PFSK-1 (cell line): ENCODE data around the gene DOCK4.

Experiments used
- FOXP2 ChIP-seq: optimal IDR thresholded peaks from 2 replicates; pipeline ENCODE3; 2011; ENCODE audit warnings: borderline replicate concordance, control low read depth, inconsistent platforms; ENCODE audit not compliant: insufficient read depth; ENCODE audit errors: extremely low read length, extremely low read depth
- POLR2AphosphoS5 ChIP-seq: IDR thresholded peaks from 2 replicates; pipeline ENCODE4 v1.6.1; 2012; ENCODE audit warnings: low read depth, mild to moderate bottlenecking, control low read depth, low read length, moderate library complexity
- SIN3A ChIP-seq: IDR thresholded peaks from 2 replicates; pipeline ENCODE4 v1.6.1; 2012; ENCODE audit warnings: mild to moderate bottlenecking, low read length, moderate library complexity, borderline replicate concordance; ENCODE audit not compliant: insufficient read depth
- TAF1 ChIP-seq: IDR thresholded peaks from 2 replicates; pipeline ENCODE4 v1.6.1; 2012; ENCODE audit warnings: low read length, control low read depth, borderline replicate concordance; ENCODE audit not compliant: insufficient read depth
- TF ChIP-seq, protein P1 (sequence below), 2 experiments: IDR thresholded peaks; 2 replicates each; pipeline versions ENCODE4 v1.6.1 to v1.8.0; 2011 to 2012; ENCODE audit warnings: low read depth in 2 of 2, low read length in 2 of 2, control low read depth in 1 of 2, inconsistent platforms in 1 of 2, mild to moderate bottlenecking in 1 of 2, moderate library complexity in 1 of 2; ENCODE audit not compliant: insufficient read depth in 1 of 2

The DOCK4 gene

DNA sequence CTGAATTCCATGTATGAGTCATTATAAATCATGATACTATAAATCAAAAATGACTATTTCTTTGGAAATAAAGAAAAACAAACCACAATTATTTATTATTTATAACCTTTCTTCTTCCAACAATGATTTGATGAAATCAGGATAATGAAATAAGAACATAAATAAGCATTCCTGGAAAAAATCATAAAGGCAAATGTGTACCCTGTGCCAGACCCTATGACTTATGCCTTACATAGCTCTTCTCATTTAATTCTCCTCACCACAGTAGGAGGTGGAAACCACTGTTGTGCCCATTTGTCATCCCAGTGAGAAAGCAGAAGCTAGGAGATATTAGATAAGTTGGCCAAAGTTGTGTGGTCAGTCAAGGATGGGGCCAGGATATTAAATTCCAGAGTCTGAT, 255.1 kb downstream of the DOCK4 start:
- TF ChIP-seq POLR2AphosphoS5 (no peak), FOXP2 (no peak), SIN3A (no peak), TAF1 (no peak)
- TF ChIP-seq, protein P1, sequence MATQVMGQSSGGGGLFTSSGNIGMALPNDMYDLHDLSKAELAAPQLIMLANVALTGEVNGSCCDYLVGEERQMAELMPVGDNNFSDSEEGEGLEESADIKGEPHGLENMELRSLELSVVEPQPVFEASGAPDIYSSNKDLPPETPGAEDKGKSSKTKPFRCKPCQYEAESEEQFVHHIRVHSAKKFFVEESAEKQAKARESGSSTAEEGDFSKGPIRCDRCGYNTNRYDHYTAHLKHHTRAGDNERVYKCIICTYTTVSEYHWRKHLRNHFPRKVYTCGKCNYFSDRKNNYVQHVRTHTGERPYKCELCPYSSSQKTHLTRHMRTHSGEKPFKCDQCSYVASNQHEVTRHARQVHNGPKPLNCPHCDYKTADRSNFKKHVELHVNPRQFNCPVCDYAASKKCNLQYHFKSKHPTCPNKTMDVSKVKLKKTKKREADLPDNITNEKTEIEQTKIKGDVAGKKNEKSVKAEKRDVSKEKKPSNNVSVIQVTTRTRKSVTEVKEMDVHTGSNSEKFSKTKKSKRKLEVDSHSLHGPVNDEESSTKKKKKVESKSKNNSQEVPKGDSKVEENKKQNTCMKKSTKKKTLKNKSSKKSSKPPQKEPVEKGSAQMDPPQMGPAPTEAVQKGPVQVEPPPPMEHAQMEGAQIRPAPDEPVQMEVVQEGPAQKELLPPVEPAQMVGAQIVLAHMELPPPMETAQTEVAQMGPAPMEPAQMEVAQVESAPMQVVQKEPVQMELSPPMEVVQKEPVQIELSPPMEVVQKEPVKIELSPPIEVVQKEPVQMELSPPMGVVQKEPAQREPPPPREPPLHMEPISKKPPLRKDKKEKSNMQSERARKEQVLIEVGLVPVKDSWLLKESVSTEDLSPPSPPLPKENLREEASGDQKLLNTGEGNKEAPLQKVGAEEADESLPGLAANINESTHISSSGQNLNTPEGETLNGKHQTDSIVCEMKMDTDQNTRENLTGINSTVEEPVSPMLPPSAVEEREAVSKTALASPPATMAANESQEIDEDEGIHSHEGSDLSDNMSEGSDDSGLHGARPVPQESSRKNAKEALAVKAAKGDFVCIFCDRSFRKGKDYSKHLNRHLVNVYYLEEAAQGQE (IDR thresholded peaks at IDR 0.05; ENCODE audit: insufficient read depth in 1 of 2, low read depth in 2 of 2, low read length in 2 of 2): no peak

DNA sequence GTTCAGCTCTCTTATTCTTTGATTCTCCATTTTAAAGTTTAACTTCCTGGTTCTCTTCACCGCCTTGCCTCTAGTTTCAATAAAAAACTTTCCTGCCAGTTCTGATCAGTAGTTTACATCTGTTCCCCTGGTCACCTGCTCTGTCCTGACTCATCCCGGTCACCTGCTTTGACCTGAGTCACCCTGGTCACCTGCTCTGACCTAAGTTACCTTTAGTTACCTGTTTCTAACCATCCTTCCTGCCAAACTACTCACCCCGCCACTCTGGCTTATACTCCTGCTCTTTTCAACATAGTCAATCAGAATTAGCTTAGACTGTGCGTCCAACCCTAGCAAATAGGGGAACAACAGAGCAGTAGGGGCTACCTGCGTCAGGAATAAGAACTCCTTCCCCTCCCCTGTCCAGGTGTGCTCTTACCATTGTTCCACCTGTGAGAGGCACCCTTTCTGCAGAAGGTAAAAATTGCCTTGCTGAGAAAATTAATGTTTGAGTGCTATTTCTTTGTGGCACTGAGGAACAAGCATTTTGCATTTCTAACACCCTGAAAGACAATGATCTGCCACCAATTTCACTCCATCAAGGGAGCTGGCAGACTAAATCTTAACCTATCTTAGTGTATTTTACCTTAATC, 263.6 kb downstream of the DOCK4 start:
- TF ChIP-seq FOXP2 (no peak), POLR2AphosphoS5 (no peak), SIN3A (no peak), TAF1 (no peak)
- TF ChIP-seq, protein P1 (IDR thresholded peaks at IDR 0.05; ENCODE audit: insufficient read depth in 1 of 2, low read depth in 2 of 2, low read length in 2 of 2): no peak

DNA sequence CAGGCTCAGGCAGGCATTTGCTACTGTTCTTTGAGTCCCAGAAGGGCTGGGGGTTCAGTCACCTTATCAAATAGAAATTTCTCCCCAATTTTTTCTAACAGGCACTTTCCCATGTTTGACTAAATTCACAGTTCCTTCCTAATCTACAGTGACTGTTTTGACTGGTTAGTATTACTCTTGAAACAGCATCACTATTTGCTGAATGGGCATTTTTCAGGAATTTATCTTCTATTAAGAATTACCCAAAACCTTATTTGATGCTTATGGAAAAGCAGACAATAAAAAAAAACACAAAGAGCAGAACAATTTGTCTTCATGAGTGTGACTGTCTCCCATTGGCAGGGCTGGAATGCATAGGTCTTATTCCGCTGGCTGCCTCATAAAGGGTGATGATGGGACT, 269.0 kb downstream of the DOCK4 start:
- TF ChIP-seq TAF1 (no peak), FOXP2 (no peak), SIN3A (no peak), POLR2AphosphoS5 (no peak)
- TF ChIP-seq, protein P1 (IDR thresholded peaks at IDR 0.05; ENCODE audit: insufficient read depth in 1 of 2, low read depth in 2 of 2, low read length in 2 of 2): no peak

DNA sequence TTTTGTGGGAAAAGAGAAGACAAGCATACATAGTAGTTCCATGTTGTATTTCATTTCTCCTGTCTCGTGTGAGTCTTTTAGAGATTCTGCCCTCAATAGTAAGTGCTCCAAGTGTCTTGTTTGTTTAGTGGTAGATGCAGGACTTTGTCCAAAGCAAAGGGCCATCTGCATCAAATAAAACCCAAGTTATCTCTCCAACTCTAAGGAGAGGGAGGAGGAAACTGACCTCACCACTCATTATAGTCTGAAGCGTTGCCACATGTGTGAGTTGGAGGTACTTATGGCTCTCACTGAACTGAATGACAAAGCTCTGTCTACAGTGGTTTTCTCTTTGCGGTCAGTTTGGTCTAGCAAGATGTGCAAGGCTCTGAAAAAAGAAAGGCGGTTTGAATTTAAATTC, 272.6 kb downstream of the DOCK4 start:
- no peak for TF ChIP-seq TAF1
- TF ChIP-seq SIN3A: no peak

DNA sequence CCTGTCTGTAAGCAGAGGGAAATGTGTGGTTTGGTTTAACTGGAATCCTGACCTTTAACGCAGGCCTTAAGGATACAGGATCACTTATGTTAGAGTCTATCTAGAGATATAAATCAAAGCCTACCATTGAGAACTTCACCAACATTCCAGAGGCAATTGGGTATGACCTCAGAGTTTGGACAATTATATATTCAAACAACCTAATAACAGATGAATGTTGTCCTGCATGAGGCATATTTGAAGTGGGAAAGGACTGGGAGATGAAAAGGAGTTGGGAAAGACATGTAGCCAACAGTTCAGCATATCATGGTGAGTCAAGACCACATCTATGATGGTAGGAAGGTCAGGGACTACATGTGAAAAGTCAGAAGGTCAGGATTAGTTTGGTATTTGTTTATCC, 274.2 kb downstream of the DOCK4 start:
- no peak for TF ChIP-seq FOXP2
- no peak for TF ChIP-seq POLR2AphosphoS5
- TF ChIP-seq, protein P1 (IDR thresholded peaks at IDR 0.05; ENCODE audit: insufficient read depth in 1 of 2, low read depth in 2 of 2, low read length in 2 of 2): no peak
- TF ChIP-seq SIN3A: no peak
- TF ChIP-seq TAF1: no peak
